HUDEP-2 (cell line): Measurements from ENCODE around the gene TNIK.
A peak's percentile ranks its signal among the peaks of the same experiment; 100 is the strongest.

Experiments used
- DNase-seq, 76 experiments: peaks; one replicate each; lab custom pipeline; 2025; ENCODE audit not compliant: unreplicated experiment in 76 of 76; lab: John Stamatoyannopoulos, UW

TNIK gene

DNA sequence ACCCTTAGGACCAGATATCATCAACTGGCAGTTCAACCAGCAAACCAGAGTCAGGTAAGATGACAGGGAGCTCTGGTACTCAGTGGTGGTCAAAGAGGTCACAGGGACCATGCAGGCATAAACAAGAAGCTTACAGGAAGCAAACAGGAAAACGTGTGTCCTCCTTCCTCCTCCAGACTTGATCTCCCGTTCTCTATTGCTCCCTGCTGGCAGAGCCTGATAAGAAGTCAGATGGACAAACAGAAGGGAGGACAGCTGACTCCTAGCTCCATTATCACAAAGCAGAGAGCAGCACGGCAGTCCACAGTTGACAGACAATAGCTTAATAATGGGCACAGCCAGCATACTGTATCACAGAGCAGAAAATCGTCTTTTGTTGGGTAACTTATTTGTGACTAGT is 277.2 kb downstream of the TNIK start:
- peak in 72 of 76 experiments; percentile 9 to 80 (median 47) for DNase-seq

DNA sequence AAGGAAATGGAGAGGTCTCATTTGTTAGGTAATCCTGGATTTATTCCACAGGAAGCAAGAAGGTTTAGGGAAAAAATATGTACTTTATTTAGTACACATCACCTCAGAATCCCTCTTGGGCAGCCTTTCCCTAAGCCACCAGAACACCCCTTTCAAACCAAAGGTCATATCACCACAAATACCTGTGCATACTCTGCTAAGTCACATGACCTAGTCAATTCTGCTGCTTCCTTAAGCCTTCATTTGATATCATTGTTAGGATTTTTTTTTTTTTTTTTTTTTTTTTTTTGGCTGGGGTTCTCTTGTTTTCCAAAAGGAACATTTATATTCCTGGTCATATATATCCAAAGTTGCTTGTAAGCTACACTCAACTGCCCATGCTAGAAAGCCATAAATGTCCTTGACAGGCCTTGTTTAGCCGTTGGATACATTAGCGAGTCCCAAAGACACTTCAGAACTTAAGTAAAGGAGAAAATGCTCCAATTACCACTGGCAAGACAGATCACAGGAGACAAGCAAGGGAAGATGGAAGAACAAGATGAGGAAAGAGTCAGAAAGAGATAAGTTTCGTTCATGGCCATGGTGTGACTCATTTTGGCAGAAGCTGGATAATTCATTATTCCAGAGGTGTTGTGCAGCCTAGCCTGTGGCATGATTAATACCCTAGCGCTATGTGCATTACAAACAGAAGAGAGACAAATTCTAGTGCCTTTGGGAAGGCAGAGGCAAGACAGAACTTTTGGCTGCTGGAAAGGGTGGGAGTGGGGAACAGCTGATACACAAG is 278.1 kb downstream of the TNIK start:
- DNase-seq = peak in 1 of 76 experiments; percentile 2

DNA sequence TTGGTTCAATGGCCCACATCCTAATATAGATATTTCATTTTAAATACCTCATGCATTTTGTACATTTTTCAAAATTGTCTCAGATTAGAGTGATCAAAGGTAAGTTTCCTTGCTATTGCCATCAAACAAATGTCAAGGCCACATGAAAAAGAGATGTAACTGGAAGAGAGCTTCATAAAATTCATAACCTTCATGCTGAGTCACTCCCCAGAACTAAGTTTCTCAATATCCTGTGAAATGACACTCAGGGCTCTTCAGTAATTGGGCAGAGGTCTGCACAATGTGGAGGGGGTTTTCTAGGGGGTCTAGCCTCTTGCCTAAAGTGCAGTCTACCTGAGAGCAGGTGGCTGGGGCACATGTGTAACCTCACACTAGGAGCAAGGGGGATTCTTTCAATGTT is 281.5 kb downstream of the TNIK start:
- no peak for DNase-seq

DNA sequence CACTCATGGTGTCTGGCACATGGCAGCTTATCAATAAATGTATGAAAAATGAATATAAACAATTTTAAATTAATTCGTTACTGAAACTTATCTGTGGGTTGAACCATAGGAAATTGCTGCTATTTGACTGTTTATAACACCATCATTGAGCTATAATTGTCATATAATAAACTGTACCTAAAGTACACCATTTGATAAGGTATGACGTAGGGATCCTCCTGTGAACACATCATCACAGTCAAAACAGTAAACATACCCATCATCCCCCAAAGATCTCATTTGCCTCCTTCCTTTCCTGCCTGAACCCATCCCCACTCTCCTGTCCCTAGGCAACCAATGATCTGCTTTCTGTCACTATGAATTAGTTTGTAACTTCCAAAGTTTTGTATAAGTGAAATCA is 282.7 kb downstream of the TNIK start:
- no peak for DNase-seq

DNA sequence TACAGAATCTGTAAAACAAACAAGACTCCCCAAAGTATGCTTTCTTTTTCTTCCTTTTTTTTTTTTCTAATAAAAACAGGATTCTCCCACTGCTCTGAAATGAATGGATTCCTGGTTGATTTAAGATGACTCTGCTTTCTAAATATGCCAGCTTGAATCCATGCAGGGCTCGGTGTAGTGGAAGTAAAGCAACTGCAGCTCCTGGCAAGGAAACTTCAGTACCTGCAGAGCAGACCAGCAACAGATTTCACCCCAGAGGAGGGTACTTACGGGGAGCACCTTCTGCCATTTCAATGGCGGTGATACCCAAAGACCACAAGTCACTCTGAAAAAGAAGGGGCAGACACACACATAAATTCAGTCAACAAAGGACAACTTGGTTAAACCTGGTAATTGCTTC is 283.1 kb downstream of the TNIK start:
- DNase-seq = no peak

DNA sequence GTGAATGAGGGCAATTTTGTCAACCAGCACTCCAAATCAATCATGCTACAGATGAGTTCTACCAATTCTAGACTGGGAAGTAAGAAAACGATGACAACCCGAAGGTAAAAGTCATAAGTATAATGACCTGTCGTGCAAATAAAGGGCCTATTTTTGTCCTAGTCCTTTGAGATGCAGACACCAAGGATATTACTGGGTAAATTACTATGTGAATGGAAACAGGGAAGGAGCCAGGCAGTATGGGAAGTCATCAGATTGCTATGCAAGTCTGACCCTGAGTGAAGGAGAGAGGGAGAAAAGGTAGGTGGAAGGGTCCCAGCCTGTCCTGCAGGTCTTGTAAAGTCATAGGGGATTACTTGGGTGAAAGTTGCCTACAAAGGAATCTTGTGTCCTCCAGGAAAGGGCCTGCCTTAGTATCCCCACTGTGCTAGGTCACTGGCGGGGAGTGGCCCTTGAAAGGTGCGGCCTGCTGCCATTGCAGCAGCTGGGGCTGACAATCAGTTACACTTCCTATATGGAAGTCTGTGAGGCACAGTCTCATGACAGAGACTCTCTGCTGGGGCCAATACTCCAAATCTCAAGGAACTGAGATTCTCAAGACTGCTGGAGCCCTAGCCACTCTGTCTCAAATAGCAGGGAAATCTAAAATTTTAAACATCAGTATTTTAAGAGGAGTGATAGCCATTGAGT is 283.8 kb downstream of the TNIK start:
- DNase-seq = no peak

DNA sequence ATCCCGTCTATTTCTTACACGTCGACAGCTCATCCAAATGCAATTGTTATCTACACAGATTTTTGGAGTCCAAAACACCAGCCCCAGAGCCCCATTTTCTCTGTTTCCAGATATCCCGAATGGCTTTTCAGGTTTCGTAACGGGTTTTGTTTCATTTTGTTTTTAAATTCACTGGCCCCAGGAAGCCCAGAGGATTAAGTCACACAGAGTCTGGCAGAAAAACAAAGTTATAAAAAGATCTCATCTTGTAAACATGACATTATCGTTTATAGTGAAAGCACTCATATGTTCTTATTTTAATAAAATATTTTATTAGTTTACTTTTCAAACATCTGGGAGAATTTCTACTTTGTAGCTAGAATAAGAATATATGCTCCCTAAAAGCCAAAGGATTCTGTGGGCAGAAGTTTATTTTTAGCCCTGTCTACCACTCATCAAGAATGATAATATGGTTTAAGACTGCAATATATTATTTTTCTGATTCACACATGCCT is 284.4 kb downstream of the TNIK start:
- no peak for DNase-seq

DNA sequence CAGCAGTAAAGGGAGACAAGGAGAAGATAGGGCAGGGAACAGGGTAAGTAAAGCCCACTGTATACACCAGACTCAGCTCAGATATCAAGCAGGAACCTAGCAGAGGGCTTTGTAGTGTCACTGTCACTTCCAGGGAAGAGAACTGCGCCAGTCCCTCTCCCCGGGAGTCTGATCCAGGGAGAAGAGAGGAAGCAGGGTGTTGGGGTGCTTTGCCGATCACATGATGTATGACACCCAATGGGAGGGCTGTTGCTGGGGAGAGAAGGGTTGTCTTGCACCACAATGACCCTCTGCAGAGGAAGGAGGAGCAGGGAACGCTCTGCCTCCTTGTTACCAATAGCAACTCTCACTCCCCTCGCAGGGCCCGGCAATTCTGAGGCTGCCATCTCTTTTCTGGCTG is 286.5 kb downstream of the TNIK start:
- DNase-seq = no peak

DNA sequence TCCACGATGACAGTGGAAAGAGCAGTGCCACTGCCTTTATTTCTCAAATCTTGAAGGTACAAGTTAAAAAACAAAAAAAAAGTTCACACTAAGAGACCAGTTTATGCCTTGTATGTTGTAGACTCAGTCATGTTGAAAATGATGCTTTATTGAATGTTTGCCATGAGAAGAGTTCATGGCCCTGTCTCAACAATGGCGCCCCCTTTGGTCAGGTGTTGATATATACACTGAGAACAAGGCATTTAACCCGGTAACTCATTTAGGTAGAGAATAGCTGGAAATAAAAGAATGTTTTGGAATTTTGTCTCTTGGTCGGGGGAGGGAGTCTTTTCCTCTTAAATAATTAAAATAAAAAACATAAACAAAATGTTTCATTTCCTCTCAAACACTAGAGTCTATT is 288.1 kb downstream of the TNIK start:
- DNase-seq = peak in 1 of 76 experiments; percentile 2

DNA sequence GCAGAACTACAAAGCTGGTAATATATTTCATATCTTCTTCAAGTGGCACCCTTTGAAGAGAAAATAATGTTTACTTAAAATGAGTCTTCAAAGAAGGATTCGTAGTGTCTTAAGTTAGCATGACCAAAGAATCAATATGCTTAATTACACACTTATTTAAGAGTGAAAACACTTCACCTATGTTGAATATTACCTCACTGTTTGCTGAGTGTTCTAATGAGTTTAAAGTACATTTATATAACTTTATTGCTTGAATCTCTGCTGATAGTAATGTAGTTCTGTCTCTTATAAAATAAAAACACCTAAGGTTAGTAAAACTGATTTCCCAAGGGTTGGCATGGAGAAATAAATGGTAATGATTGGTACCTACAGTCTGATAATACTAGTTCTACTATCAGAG is 290.3 kb downstream of the TNIK start:
- no peak for DNase-seq

DNA sequence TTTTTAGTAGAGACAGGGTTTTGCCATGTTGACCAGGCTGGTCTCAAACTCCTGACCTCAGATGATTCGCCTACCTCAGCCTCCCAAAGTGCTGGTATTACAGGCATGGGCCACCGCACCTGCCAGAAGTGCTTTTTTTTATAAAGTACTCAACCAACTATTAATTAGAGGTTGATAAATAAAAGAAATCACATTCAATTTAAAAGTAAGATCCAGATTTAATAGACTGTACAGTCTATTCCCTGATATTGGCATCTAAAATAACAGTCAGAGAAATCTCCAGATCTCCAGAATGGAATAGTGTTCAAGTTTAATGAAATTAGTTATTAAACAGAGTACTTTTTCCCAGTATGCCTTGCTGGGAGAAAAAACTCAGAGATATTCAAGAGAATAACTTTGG is 290.8 kb downstream of the TNIK start:
- DNase-seq = no peak

DNA sequence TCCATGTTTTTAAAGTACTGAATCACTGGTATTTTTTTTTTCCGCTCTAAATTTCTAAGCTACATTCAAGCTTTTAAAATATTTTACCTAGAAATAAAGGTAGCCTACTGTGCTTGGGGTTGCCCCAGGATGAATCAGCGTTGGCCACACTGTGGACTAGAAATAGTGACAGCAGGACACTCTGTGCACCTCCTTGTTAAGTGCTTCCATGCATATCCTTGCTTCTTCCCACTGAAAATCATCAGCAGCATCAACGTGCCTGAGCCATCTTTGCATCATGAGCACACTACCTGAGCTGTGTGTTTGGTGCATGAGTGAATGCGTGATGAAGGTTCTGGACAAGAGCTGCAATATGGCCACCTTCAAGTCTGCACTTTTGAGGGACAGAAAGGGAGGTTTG is 291.7 kb downstream of the TNIK start:
- no peak for DNase-seq

DNA sequence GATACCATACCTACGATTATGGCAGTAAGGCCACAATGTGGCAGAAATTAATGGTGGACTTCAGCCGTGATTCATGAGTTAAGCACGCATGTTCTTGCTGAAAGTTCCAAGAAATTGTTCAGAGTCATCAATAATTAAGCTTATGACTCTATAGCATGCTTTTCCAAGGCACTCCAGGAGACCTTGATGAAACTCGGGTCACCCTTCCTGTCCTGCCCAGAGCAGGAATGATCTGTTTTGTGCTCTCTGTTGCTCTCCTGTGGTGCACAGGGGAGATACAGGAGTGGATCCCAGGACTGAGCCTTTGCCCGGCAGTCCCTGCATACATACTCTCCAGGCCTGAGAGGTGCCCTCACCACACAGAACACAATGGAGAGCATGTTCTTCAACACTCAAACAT is 292.1 kb downstream of the TNIK start:
- DNase-seq = no peak

DNA sequence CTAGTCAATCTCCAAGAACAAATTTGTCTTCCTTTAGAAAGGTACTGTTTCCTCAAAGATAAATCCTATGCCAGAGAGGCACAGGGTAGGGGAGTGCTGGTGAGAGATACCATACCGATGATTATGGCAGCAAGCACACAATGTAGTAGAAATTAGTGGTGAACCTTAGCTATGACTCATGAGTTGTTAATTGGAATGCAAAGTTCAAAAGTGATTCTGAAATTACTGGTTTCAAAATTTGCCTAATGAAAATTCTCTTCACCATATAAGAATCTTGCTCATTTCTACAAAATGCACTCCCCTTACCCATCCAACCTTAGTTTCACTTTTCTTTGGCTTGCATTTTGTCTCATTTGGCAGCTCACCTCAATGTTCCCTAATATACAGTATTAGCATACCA is 294.2 kb downstream of the TNIK start:
- no peak for DNase-seq

DNA sequence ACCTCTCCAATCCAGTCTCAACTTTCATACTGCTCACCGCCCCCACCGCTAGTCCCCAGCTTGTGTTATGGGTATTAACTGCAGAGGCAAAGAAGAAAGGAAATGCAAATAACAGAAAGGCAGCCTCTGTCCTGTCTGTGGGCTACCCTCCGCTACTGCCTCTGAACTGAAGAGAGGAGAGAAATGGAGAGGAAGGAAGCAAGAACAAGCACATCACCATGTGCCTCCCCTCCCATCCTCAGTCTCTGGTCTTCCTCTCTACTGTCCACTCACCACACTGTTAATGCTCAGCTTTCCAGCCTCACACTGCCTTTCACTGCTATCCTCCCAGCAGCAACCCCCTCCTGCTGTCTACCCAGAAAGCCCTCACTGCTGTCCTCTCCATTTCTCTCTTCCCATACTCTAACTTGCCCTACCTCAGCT is 294.7 kb downstream of the TNIK start:
- no peak for DNase-seq

DNA sequence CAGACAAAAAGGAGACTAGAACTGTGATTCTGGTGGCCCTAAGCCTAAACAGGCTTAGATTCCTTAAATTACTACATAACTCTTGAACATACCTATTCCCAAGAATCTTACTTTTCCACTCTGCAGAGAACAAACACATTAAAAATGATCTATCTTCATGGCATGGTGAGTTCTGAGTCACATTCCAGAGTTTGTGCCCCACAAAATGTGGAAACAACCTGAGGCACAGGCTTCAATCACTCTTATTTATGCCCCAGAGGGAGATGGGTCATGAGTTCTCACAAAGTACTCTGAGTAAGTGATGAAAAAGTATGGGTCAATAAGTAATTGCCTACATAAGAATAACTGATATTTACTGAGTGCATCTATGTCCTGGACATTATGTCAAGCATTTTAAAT is 296.1 kb downstream of the TNIK start:
- DNase-seq = no peak

DNA sequence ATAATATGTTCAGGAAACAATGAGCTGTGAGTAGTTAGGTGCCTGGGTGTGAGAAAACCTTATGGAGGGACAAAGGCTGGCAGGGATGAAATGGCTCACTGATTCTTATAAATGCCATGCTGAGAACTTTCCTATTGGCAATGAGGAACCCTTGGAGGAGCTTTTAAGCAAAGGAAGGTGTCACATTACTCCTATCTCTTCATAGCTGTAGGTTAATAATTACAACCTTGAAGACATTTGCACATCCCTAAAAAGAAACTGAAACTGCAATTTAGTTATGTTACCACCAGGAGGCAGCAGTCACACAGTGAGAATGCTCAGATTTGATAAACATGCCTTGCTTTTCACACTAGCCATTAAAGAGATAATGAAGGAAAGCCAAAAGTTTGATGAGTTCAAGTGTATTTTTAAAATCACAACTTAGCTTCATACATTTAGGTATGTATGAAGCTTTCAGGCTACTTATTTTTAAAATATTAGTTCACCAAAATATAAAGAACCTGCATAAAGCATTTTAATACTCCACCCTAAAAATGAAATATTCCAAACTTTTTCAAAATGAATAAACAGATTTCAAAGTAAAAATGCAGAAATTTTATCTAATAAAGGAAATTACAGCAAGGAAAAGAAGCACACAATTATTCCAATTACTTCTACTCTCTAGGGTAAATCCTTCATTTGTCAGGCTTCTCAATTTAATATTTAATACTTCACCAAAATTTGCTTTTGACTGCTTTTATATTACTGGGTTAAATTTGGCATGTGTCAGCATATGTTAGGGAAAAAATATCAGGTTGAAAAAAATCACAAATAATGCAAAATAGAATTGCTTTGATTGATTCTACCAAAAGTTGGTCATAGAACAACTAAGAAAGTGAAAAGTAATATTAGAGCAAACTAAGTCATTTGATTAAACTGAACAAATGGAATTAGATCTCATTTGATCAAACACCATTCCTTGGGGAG is 296.8 kb downstream of the TNIK start:
- peak in 20 of 76 experiments; percentile 2 to 38 (median 18) for DNase-seq

DNA sequence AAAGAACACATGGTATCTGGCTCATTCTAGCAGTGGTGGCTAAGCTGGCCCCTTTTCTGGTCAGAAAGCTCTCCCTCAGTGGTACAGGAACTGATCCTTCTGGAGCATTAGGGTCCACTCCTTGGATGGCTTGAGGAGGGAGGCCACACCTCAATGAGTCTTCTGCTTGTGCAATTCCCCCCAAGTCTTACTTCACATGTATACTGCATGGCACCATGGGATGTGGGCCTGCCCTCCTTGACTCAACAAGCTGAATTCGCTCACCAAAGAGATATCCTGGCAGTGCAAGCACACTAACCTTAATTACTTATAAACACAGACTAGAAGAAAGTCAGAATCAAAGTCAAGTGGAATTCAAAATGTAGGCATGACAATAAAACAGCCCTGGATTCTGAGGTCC is 299.9 kb downstream of the TNIK start:
- DNase-seq = no peak

DNA sequence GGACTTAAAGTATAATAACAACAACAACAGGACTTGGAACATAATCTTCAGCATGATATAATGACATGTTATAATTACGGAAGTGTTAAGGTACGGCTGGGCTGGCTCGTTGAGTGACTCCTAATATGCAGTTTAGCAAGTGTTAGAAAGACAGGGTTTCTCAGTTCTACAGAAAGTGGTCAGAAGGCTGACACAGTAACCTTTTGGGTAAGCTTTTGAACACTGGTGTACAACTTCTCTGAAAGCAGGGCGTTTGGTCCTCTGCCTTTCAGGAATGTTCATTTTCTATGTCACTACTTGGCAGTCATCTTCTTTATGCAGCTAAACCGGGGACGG is 300.4 kb downstream of the TNIK start:
- no peak for DNase-seq

DNA sequence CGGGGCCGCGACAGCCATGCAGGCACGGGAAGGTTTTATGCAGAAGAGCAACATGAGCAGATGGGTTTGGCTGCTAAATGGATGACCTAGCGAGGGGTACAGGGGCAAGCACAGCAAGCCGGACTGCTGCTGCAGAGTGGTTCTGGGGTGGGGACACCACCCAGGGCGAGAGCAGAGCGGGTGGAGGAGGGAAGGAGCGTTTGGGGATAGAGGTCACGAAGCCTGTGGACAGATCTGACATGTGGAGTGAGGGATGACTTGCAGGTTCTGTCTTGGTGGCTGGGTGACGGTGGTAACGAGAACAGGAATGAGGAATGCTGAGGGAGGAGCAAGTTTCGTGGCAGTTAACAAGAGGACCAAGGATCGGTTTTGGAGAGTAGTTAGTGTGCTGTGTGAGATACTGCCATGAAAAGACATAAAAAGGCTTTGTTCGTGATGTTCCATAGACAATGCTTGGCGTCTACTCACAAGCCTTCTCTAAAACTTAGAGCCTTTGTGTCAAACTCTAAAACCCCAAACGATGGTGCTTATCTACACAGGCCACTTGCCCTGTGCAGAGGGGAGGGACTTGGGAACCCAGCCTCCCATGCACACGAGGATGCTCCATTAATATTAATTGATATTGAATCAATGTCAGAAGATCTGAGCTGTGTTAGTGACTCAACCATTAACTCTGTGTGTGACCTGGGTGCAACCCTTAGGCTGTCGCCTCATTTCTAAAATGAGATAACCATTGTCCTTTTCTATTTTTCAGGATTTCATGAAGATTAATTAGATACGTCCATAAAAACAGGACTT is 301.0 kb downstream of the TNIK start:
- peak in 7 of 76 experiments; percentile 3 to 14 (median 5) for DNase-seq
